ENCODE measurements around the gene ANKRD13B.
"Not testable (repeated sequence)": the region's sequence is repeated elsewhere in the genome, so short reads cannot be mapped to it uniquely, and the experiment has no call there.

Gene ANKRD13B

GRCh38 chr17:29557739-29558116 lies 35.2 kb upstream of the ANKRD13B start:
- no peak overlapping the region for H3K4me3 ChIP-seq (ENCODE audit: low read depth, low read length)
- TF ChIP-seq CTCF (IDR thresholded peaks at IDR 0.05; ENCODE audit: low read depth, low read length) = no peak

- H3K4me3 ChIP-seq (ENCODE audit: low read depth, low read length) = not testable (repeated sequence)
Measured at GRCh38 chr17:29558139-29558538, 34.8 kb upstream of the ANKRD13B start.

- no peak for TF ChIP-seq CTCF (IDR thresholded peaks at IDR 0.05; ENCODE audit: low read depth, low read length)
- H3K4me3 ChIP-seq (ENCODE audit: low read depth, low read length) = no peak overlapping the region
Measured at GRCh38 chr17:29559640-29560039, 33.3 kb upstream of the ANKRD13B start.

GRCh38 chr17:29560316-29560715 lies 32.6 kb upstream of the ANKRD13B start:
- TF ChIP-seq CTCF (IDR thresholded peaks at IDR 0.05; ENCODE audit: low read depth, low read length) = no peak
- no peak overlapping the region for H3K4me3 ChIP-seq (ENCODE audit: low read depth, low read length)

- no peak for TF ChIP-seq CTCF (IDR thresholded peaks at IDR 0.05; ENCODE audit: low read depth, low read length)
Measured at GRCh38 chr17:29561554-29562517, 31.1 kb upstream of the ANKRD13B start.

GRCh38 chr17:29562615-29563014 lies 30.3 kb upstream of the ANKRD13B start:
- no peak overlapping the region for H3K4me3 ChIP-seq (ENCODE audit: low read depth, low read length)
- TF ChIP-seq CTCF (IDR thresholded peaks at IDR 0.05; ENCODE audit: low read depth, low read length) = no peak

More at GRCh38 chr17:29561554-29562517, 31.1 kb upstream of the ANKRD13B start:
- H3K4me3 ChIP-seq (ENCODE audit: low read depth, low read length) = no peak overlapping the region

- no peak overlapping the region for H3K4me3 ChIP-seq (ENCODE audit: low read depth, low read length)
- TF ChIP-seq CTCF (IDR thresholded peaks at IDR 0.05; ENCODE audit: low read depth, low read length) = no peak
Measured at GRCh38 chr17:29563816-29564215, 29.1 kb upstream of the ANKRD13B start.
